Lower leg skin (tissue), 3 donors: ENCODE measurements around the gene TRIM13.

ENCODE experiments used
- POLR2A ChIP-seq, 2 donors: fragments of 450-650 bp; IDR thresholded peaks; one replicate each; pipeline ENCODE4 v1.6.1; 2016 to 2017; ENCODE audit warnings: antibody characterized with exemption in 2 of 2, mild to moderate bottlenecking in 1 of 2, moderate library complexity in 1 of 2
- TF ChIP-seq, protein P1 (sequence below), 3 donors: fragments of 450-650 bp; IDR thresholded peaks; one replicate each; pipeline ENCODE4 v1.5.1; 2016; ENCODE audit warnings: antibody characterized with exemption in 3 of 3, mild to moderate bottlenecking in 3 of 3, moderate library complexity in 2 of 3

DNA sequence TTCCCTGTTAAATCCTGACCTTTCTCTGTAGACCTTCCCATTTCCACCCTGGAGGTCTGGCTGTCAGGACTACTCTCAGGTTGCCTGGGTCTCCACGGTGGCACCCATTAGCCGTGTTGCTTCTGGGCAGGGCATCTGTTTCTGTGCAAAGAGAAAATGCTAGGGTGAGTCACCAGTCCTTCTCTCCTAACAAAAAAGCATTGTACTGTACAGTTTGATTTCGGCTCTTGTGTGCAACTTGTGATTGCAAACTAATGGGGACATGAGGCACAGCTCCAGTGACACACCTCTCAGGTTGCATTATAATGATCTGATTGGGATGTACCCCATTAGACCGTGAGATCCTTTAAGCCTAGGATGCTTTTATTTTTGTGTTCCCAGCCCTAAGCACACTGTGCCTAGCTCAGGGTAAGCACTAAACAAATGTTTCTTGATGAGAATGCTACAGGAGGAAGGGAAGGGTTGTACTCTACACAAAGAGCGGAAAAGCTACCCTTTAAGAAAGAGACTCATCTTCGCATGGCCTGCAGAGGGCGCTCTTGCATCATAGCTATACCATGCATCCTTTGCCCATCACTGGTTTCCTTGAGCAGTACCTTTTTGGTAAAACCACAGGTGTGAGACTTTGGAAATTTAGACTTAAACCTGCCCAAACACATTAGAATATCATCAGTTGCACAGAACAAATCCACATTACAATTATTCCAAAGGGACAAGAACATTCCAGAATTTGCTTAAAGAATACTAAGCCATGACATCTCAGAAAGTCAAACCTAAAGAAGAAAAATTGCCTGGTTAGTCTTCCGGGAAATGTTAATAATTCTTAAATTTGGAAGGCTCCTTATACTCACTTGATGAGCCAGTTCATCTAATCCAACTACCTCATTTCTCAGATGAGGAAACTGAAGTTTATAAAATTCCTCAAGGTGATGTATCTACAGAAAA, 20.3 kb upstream of the TRIM13 start:
- TF ChIP-seq, protein P1, sequence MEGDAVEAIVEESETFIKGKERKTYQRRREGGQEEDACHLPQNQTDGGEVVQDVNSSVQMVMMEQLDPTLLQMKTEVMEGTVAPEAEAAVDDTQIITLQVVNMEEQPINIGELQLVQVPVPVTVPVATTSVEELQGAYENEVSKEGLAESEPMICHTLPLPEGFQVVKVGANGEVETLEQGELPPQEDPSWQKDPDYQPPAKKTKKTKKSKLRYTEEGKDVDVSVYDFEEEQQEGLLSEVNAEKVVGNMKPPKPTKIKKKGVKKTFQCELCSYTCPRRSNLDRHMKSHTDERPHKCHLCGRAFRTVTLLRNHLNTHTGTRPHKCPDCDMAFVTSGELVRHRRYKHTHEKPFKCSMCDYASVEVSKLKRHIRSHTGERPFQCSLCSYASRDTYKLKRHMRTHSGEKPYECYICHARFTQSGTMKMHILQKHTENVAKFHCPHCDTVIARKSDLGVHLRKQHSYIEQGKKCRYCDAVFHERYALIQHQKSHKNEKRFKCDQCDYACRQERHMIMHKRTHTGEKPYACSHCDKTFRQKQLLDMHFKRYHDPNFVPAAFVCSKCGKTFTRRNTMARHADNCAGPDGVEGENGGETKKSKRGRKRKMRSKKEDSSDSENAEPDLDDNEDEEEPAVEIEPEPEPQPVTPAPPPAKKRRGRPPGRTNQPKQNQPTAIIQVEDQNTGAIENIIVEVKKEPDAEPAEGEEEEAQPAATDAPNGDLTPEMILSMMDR (IDR thresholded peaks at IDR 0.05) = peak in 1 of 3 donors; percentile 72
- no peak for TF ChIP-seq POLR2A (IDR thresholded peaks at IDR 0.05)
